ENCODE results near the gene LMNA.
"Not testable (repeated sequence)": the region's sequence is repeated elsewhere in the genome, so short reads cannot be mapped to it uniquely, and the experiment has no call there.

Gene LMNA

DNA sequence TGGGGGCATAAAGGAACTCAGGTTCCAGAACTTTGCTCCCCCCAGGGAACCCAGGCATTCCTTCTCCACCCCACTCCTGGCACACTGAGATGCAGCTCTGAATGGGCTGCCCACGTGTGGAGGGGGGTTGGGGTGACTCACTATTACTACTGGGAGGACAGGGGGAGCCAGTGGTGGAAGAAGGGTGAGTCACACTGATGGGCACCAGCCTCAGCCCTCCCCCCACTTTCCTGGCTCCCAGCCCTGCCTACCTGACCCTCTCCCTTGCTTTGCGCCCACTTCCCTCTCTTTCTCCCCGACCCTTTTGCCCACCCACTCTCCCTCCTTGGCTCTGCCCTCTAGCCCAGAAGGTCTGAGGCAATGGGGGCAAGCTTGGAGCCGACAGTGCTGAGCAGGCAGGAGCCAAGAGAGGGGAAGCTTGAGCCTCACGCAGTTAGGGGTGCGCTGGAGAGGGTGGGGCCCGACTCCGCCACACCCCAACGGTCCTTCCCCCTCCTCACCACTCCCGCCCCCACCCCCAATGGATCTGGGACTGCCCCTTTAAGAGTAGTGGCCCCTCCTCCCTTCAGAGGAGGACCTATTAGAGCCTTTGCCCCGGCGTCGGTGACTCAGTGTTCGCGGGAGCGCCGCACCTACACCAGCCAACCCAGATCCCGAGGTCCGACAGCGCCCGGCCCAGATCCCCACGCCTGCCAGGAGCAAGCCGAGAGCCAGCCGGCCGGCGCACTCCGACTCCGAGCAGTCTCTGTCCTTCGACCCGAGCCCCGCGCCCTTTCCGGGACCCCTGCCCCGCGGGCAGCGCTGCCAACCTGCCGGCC lies at the start of gene LMNA:
Gene LMNA, plus strand, starts transcription at position 611 of the 818 bp plus-strand sequence. CDS start 208 bp downstream, outside the sequence.
- peak; percentile 35 to 58 (median 44) for DNase-seq (ENCODE audit: low read depth in 3 of 3, low spot score in 1 of 3)

DNA sequence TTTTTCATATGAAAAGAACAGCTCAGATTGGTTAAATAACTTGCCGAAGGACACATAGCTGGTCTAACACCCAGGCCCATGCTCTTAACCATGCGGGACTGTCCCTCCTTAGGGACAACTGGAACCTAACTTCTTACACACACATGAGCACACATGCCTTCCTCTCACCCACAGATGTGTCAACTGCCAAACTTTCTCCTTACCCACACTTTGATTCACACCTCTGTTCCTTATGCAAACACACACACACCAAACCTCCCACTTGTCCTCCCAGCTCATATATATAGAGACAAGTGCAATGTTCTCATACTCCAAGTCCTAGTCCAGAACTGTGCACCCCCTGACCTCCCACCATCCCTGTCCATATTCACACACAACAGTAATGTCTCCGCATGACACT lies 49.3 kb upstream of the LMNA start:
- no peak for DNase-seq (ENCODE audit: low read depth in 3 of 3, low spot score in 1 of 3)

- DNase-seq (ENCODE audit: low read depth in 3 of 3, low spot score in 1 of 3): no peak
Measured at GRCh38 chr1:156065871-156066270, 48.6 kb upstream of the LMNA start.

GRCh38 chr1:156067262-156067661 lies 47.2 kb upstream of the LMNA start:
- no peak for DNase-seq (ENCODE audit: low read depth in 3 of 3, low spot score in 1 of 3)

DNA sequence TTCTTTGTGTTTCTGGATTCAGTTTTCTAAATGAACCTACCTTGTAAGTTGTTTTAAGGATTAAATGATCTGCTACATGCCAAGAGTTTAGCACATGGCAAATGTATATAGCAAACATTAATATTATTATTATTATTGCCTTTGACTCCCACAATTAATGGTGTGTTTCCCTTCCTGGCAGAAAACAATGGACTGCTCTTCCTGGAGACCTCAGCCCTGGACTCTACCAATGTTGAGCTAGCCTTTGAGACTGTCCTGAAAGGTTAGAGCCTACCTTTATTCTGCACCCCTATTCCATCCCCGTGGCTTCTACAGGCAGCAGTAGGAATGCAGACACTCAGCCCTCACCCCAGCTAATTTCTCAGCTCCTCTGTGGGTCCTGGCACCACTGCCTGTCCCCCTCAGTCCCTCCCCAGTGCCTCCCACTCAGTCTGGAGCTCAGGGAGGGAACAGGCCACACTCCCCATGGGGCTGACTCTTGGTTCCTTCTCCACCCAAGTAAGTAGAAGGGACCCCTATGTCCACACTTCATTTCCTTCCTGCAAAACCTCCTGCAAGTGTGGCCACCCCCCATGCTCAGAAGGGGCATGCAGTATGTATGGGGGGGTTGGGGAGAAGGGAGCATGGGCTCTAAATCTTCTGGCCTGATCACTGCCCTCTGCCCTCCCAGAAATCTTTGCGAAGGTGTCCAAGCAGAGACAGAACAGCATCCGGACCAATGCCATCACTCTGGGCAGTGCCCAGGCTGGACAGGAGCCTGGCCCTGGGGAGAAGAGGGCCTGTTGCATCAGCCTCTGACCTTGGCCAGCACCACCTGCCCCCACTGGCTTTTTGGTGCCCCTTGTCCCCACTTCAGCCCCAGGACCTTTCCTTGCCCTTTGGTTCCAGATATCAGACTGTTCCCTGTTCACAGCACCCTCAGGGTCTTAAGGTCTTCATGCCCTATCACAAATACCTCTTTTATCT lies 44.7 kb upstream of the LMNA start:
- DNase-seq (ENCODE audit: low read depth in 3 of 3, low spot score in 1 of 3): no peak

DNA sequence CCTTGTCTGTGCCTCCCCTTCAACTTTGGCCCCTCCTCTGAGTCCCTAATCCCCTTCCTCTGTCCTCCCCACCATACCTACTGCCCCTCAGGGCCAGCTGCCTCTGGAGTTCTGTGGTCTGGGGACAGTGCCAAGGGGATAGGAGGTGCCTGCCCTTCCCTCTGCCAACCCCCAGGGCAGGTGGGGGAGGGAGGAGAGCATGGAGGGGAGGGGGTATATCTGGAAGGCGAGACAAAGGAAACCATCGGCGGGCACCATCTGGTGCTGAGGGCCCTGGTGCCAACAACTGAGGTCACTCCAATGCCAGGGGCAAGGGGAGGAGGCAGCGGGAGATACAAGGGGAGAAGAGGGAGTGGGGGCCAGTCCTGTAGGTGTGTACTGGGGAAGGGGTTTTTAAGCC lies 44.0 kb upstream of the LMNA start:
- no peak for DNase-seq (ENCODE audit: low read depth in 3 of 3, low spot score in 1 of 3)

- DNase-seq (ENCODE audit: low read depth in 3 of 3, low spot score in 1 of 3): not testable (repeated sequence)
Measured at GRCh38 chr1:156071332-156071816, 43.1 kb upstream of the LMNA start.

DNA sequence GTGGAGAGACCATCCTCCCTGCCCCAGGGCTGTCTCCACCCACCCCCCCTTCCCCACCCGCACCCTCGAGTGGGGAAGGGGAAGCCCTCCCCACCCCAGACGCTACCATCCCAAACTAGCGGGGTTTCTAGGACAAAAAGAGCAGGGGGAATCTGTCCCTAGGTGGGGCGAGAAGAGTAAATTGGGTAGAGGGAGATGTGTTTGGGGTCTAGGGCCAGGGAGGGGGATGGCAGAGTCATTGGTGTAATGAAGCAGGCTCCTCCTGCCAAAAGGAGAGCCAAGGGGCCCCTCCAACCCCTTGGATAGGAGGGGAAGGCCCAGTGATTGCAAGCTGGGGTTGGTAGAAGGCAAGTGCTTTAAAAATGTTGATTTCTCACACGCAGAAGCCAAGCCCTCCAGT lies 42.3 kb upstream of the LMNA start:
- no peak for DNase-seq (ENCODE audit: low read depth in 3 of 3, low spot score in 1 of 3)

GRCh38 chr1:156073110-156073687 lies 41.3 kb upstream of the LMNA start:
- no peak for DNase-seq (ENCODE audit: low read depth in 3 of 3, low spot score in 1 of 3)

DNA sequence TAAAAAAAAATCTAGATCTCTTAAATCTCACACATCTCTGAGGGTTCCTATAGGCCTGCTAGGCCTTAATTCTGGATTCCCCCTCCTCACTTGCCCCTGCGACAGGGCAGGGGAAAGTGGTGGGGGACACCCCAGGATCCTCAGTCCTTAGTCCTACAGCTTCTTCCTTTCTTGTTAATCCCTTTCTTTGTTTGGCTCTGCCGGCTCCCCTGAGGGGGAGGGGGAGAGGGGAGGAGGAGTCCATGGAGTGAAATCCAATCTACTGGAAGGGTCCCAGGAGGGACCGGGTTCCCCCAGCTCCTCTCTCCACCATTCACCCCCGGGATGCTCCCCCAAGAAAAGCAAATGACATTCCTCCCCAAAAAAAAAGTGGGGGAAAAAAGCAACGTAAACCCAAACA lies 40.8 kb upstream of the LMNA start:
- no peak for DNase-seq (ENCODE audit: low read depth in 3 of 3, low spot score in 1 of 3)

DNA sequence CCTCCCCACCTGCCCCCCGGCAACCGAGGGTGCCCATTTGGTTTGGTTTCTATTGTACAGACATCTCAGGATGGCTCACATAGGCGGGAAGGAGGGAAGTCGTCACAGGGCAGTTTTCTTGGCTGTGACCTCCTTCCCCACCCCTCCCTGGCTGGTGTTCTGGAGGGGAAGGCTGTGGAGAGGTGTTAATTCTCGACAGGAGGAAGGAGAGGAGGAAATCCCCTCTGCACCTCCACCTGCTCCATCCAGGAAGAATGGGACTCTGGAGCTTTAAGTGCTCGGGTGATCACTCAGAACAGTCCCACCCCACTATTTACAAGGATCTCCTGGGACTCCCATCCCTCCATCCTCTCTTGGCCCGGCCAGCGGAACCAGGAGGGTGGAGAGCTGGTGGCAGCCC lies 39.9 kb upstream of the LMNA start:
- no peak for DNase-seq (ENCODE audit: low read depth in 3 of 3, low spot score in 1 of 3)

GRCh38 chr1:156075162-156075561 lies 39.3 kb upstream of the LMNA start:
- DNase-seq (ENCODE audit: low read depth in 3 of 3, low spot score in 1 of 3): no peak

- no peak for DNase-seq (ENCODE audit: low read depth in 3 of 3, low spot score in 1 of 3)
Measured at GRCh38 chr1:156075775-156076204, 38.7 kb upstream of the LMNA start.

GRCh38 chr1:156076609-156077429 lies 37.7 kb upstream of the LMNA start:
- DNase-seq (ENCODE audit: low read depth in 3 of 3, low spot score in 1 of 3): no peak

- DNase-seq (ENCODE audit: low read depth in 3 of 3, low spot score in 1 of 3): no peak
Measured at GRCh38 chr1:156077430-156077760, 37.1 kb upstream of the LMNA start.

- no peak for DNase-seq (ENCODE audit: low read depth in 3 of 3, low spot score in 1 of 3)
Measured at GRCh38 chr1:156078728-156079127, 35.8 kb upstream of the LMNA start.

DNA sequence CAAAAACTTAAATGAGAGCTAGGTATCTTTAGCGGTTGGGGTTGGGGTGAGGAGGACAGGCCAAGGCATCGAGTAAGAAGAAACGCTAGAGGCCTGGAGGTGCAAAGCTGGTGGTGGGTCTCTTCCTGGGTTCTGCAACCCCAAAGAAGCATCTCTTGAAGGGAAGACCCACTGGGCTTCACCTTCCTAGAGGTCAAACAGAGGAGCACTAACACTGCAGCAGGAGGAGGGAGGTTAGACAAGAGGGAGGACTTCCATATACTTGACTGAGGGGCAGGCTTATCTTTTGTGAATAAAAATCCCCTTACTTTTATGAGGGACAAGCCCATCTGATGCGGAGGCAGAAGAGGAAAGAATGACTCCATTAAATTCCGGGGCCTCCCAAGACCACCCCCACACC lies 34.7 kb upstream of the LMNA start:
- no peak for DNase-seq (ENCODE audit: low read depth in 3 of 3, low spot score in 1 of 3)

- no peak for DNase-seq (ENCODE audit: low read depth in 3 of 3, low spot score in 1 of 3)
Measured at GRCh38 chr1:156080241-156080862, 34.2 kb upstream of the LMNA start.

DNA sequence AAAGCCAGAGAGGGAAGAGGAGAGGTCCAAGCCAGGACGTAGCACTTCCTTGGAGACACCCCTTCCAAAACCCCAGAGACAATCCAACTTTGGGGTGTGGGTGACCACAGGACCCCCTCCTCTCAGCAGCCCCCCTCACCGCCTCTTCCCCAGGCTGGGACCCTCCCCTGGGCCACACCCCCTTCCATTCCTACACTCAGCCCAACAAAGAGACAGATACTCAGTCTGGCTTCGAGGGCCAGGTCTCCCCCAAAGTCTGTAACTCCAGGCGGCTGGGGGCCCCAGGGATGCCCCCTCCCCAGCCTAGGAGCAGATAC lies 33.7 kb upstream of the LMNA start:
- no peak for DNase-seq (ENCODE audit: low read depth in 3 of 3, low spot score in 1 of 3)

- no peak for DNase-seq (ENCODE audit: low read depth in 3 of 3, low spot score in 1 of 3)
Measured at GRCh38 chr1:156081180-156081916, 33.2 kb upstream of the LMNA start.
